ENCODE data around the gene FXYD2.
"Not testable (repeated sequence)": the region's sequence is repeated elsewhere in the genome, so short reads cannot be mapped to it uniquely, and the experiment has no call there.

FXYD2 gene

GRCh38 chr11:117870103-117870952, 45.8 kb upstream of the FXYD2 start:
- H3K27ac ChIP-seq, result no peak overlapping the region
- no peak for DNase-seq (ENCODE audit: low spot score)
- POLR2A ChIA-PET (ENCODE audit: low non-redundant PET), result no interaction called here
- CTCF ChIA-PET, result no interaction called here
- no peak for TF ChIP-seq CTCF (conservative IDR thresholded peaks at IDR 0.05; ENCODE audit: low read depth)

GRCh38 chr11:117869604-117870003, 45.1 kb upstream of the FXYD2 start:
- POLR2A ChIA-PET (ENCODE audit: low non-redundant PET), result no interaction called here
- DNase-seq (ENCODE audit: low spot score), result no peak
- no peak overlapping the region for H3K27ac ChIP-seq
- CTCF ChIA-PET, result no interaction called here
- TF ChIP-seq CTCF (conservative IDR thresholded peaks at IDR 0.05; ENCODE audit: low read depth), result no peak

- ChIA-PET CTCF (interaction anchor here (1.0 kb wide), 1 partner anchor 36 kb away, joined by 5 read pairs; no protein-coding TSS in a partner anchor), POLR2A (ENCODE audit: low non-redundant PET) (no interaction called here)
- H3K27ac ChIP-seq, result no peak overlapping the region
- no peak for DNase-seq (ENCODE audit: low spot score)
- no peak for TF ChIP-seq CTCF (conservative IDR thresholded peaks at IDR 0.05; ENCODE audit: low read depth)
These were observed 44.4 kb upstream of the FXYD2 start for GRCh38 chr11:117868815-117869561.

GRCh38 chr11:117868088-117868487, 43.5 kb upstream of the FXYD2 start:
- POLR2A ChIA-PET (ENCODE audit: low non-redundant PET), result no interaction called here
- CTCF ChIA-PET, result interaction anchor here (0.6 to 1.0 kb wide), 3 partner anchors 37 to 1775 kb away, joined by 3 to 5 read pairs (median 3); no protein-coding TSS in a partner anchor
- TF ChIP-seq CTCF (conservative IDR thresholded peaks at IDR 0.05; ENCODE audit: low read depth), result no peak

GRCh38 chr11:117866526-117866925, 42.0 kb upstream of the FXYD2 start:
- no peak for DNase-seq (ENCODE audit: low spot score)
- ChIA-PET POLR2A (ENCODE audit: low non-redundant PET) (no interaction called here), CTCF (interaction anchor here (0.6 to 1.0 kb wide), 2 partner anchors 23 to 24 kb away, joined by 3 read pairs; no protein-coding TSS in a partner anchor)
- no peak overlapping the region for H3K27ac ChIP-seq
- no peak for TF ChIP-seq CTCF (conservative IDR thresholded peaks at IDR 0.05; ENCODE audit: low read depth)

More at GRCh38 chr11:117868088-117868487, 43.5 kb upstream of the FXYD2 start:
- DNase-seq (ENCODE audit: low spot score), result no peak
- H3K27ac ChIP-seq, result no peak overlapping the region

GRCh38 chr11:117865546-117865945, 41.0 kb upstream of the FXYD2 start:
- DNase-seq (ENCODE audit: low spot score); H3K27ac ChIP-seq; POLR2A ChIA-PET (ENCODE audit: low non-redundant PET): not testable (repeated sequence)
- CTCF ChIA-PET, result interaction anchor here (0.8 kb wide), 1 partner anchor 81 kb away, joined by 3 read pairs; no protein-coding TSS in a partner anchor

Data from RWPE1 (cell line).